HepG2 (cell line): ENCODE data around the gene REEP2. TPM values are rescaled to one million over a fixed set of nuclear protein-coding genes. Genes with fewer than 3 reads are reported as not detected.

Source experiments
- AHR ChIP-seq: IDR thresholded peaks from 2 replicates; pipeline ENCODE4 v1.6.1; 2018; ENCODE audit warnings: missing genetic modification reagents, missing compliant biosample characterization
- CCAR2 ChIP-seq: fragments of 200-400 bp; formaldehyde crosslinking; optimal IDR thresholded peaks from 2 replicates; pipeline ENCODE3; 2018; ENCODE audit warnings: low read depth, mild to moderate bottlenecking, low read length, moderate library complexity
- HIVEP1 ChIP-seq: sonication (generic); formaldehyde crosslinking; IDR thresholded peaks from 2 replicates; pipeline ENCODE4 v1.4.0; 2020; ENCODE audit warnings: mild to moderate bottlenecking, missing genetic modification reagents
- KAT2B ChIP-seq: fragments of 150-350 bp; IDR thresholded peaks from 2 replicates; pipeline ENCODE4 v1.6.1; 2014; ENCODE audit warnings: low read depth, low read length, borderline replicate concordance
- KAT7 ChIP-seq: IDR thresholded peaks from 2 replicates; pipeline ENCODE4 v1.6.1; 2018; ENCODE audit warnings: borderline replicate concordance, missing compliant biosample characterization
- LCORL ChIP-seq, 2 experiments: fragments of 450-650 bp in 1 of 2; sonication (generic) in 1 of 2; formaldehyde crosslinking in 1 of 2; IDR thresholded peaks; 2 replicates each; pipeline versions ENCODE4 v1.5.0 to v1.6.1; 2017 to 2020; ENCODE audit warnings: antibody characterized with exemption in 1 of 2, missing genetic modification reagents in 1 of 2
- MTA1 ChIP-seq: sonication (generic); formaldehyde crosslinking; IDR thresholded peaks from 2 replicates; pipeline ENCODE4 v1.4.0; 2020; ENCODE audit warnings: missing genetic modification reagents, mild to moderate bottlenecking, borderline replicate concordance
- MXD1 ChIP-seq: sonication (generic); formaldehyde crosslinking; IDR thresholded peaks from 2 replicates; pipeline ENCODE4 v1.4.0; 2020; ENCODE audit warnings: mild to moderate bottlenecking, missing genetic modification reagents
- NCOA5 ChIP-seq: sonication (generic); formaldehyde crosslinking; IDR thresholded peaks from 2 replicates; pipeline ENCODE4 v1.4.0; 2020; ENCODE audit warnings: missing genetic modification reagents
- NFRKB ChIP-seq: fragments of 450-650 bp; IDR thresholded peaks from 2 replicates; pipeline ENCODE4 v1.6.1; 2017
- RAD51 ChIP-seq: fragments of 450-650 bp; IDR thresholded peaks from 2 replicates; pipeline ENCODE4 v1.6.1; 2016; ENCODE audit warnings: borderline replicate concordance
- RBM22 ChIP-seq: fragments of 200-400 bp; formaldehyde crosslinking; optimal IDR thresholded peaks from 2 replicates; pipeline ENCODE3; 2017; ENCODE audit warnings: mild to moderate bottlenecking, low read length, moderate library complexity
- REXO4 ChIP-seq: sonication (generic); formaldehyde crosslinking; IDR thresholded peaks from 2 replicates; pipeline ENCODE4 v1.8.0; 2022; ENCODE audit warnings: missing genetic modification reagents, mild to moderate bottlenecking, borderline replicate concordance
- RNF2 ChIP-seq: fragments of 450-650 bp; conservative IDR thresholded peaks from 2 replicates; pipeline ENCODE4 v1.6.1; 2016; ENCODE audit warnings: low read depth
- SETDB1 ChIP-seq: sonication (generic); formaldehyde crosslinking; IDR thresholded peaks from 2 replicates; pipeline ENCODE4 v1.5.1; 2020; ENCODE audit warnings: missing genetic modification reagents, mild to moderate bottlenecking, borderline replicate concordance
- TBP ChIP-seq: sonication (generic); formaldehyde crosslinking; IDR thresholded peaks from 2 replicates; pipeline ENCODE4 v1.5.0; 2020; ENCODE audit warnings: missing genetic modification reagents
- TEAD2 ChIP-seq: sonication (generic); formaldehyde crosslinking; IDR thresholded peaks from 2 replicates; pipeline ENCODE4 v1.9.0; 2021; ENCODE audit warnings: missing genetic modification reagents
- TEAD3 ChIP-seq: optimal IDR thresholded peaks from 2 replicates; pipeline ENCODE3; 2016; ENCODE audit warnings: borderline replicate concordance
- TSC22D2 ChIP-seq: sonication (generic); formaldehyde crosslinking; IDR thresholded peaks from 2 replicates; pipeline ENCODE4 v1.5.1; 2020; ENCODE audit warnings: missing genetic modification reagents, mild to moderate bottlenecking, borderline replicate concordance
- ZBTB46 ChIP-seq: sonication (generic); formaldehyde crosslinking; IDR thresholded peaks from 2 replicates; pipeline ENCODE4 v1.4.0; 2020; ENCODE audit warnings: mild to moderate bottlenecking, missing genetic modification reagents, borderline replicate concordance
- ZC3H4 ChIP-seq: sonication (generic); formaldehyde crosslinking; IDR thresholded peaks from 2 replicates; pipeline ENCODE4 v1.4.0; 2020; ENCODE audit warnings: missing genetic modification reagents, borderline replicate concordance
- ZNF124 ChIP-seq: sonication (generic); formaldehyde crosslinking; IDR thresholded peaks from 2 replicates; pipeline ENCODE4 v1.4.0; 2020; ENCODE audit warnings: missing genetic modification reagents
- ZNF20 ChIP-seq: sonication (generic); formaldehyde crosslinking; IDR thresholded peaks from 2 replicates; pipeline ENCODE4 v1.4.0; 2020; ENCODE audit warnings: mild to moderate bottlenecking, moderate library complexity, missing genetic modification reagents
- ZNF292 ChIP-seq: sonication (generic); formaldehyde crosslinking; IDR thresholded peaks from 2 replicates; pipeline ENCODE4 v1.8.1; 2022; ENCODE audit warnings: mild to moderate bottlenecking, low read depth, missing genetic modification reagents, borderline replicate concordance
- ZNF362 ChIP-seq: sonication (generic); formaldehyde crosslinking; IDR thresholded peaks from 2 replicates; pipeline ENCODE4 v1.4.0; 2020; ENCODE audit warnings: missing genetic modification reagents, mild to moderate bottlenecking, borderline replicate concordance
- ZNF451 ChIP-seq: sonication (generic); formaldehyde crosslinking; IDR thresholded peaks from 2 replicates; pipeline ENCODE4 v1.5.0; 2020; ENCODE audit warnings: mild to moderate bottlenecking, missing genetic modification reagents
- ZNF547 ChIP-seq: sonication (generic); formaldehyde crosslinking; IDR thresholded peaks from 2 replicates; pipeline ENCODE4 v1.5.1; 2020; ENCODE audit warnings: mild to moderate bottlenecking, missing genetic modification reagents
- ZNF567 ChIP-seq: sonication (generic); formaldehyde crosslinking; IDR thresholded peaks from 2 replicates; pipeline ENCODE4 v1.8.1; 2023; ENCODE audit warnings: mild to moderate bottlenecking, missing genetic modification reagents, borderline replicate concordance
- ZNF703 ChIP-seq: sonication (generic); formaldehyde crosslinking; IDR thresholded peaks from 2 replicates; pipeline ENCODE4 v1.5.1; 2020; ENCODE audit warnings: missing genetic modification reagents, mild to moderate bottlenecking, moderate library complexity, borderline replicate concordance
- polyA plus RNA-seq, 8 experiments: library from polyadenylated mRNA; depleted of rRNA in 3 of 8; stranded (reverse) in 7 of 8; unstranded in 1 of 8; fragments of >200 nt; fragmentation: Illumina TruSeq in 4 of 8; extraction: Trizol in 4 of 8; gene quantifications; 2 replicates each; pipeline versions ENCODE4 v1.2.1 to v1.2.3, GENCODE V29; 2011 to 2016; ENCODE audit warnings: low read depth in 4 of 8, missing spikeins in 1 of 8, mixed read lengths in 1 of 8; ENCODE audit not compliant: insufficient read depth in 1 of 8
- total RNA-seq, 5 experiments: library from RNA; depleted of rRNA; stranded (reverse); fragments of >200 nt; fragmentation: Illumina TruSeq; extraction: Trizol; gene quantifications; 2 replicates each; pipeline ENCODE4 v1.2.3, GENCODE V29; 2016; ENCODE audit warnings: low read depth in 1 of 5

REEP2 gene
- total and polyA plus RNA-seq, 2 of the 13 experiments (the other 11 are each of a cell fraction or from before 2014, with no cell fraction given): 5.3 to 7.8 TPM

GRCh38 chr5:138491669-138492559, 53.1 kb downstream of the REEP2 start (continued):
- no peak for TF ChIP-seq ZBTB46 (CRISPR knock-in tag)
- TF ChIP-seq RBM22: no peak
- 0 out of 2 replicates have a peak, but pooled peaks have one; percentile 31 for TF ChIP-seq ZNF451 (CRISPR knock-in tag)
- TF ChIP-seq ZNF567 (CRISPR knock-in tag): no peak
- no peak for TF ChIP-seq SETDB1
- TF ChIP-seq NFRKB: no peak
- TF ChIP-seq ZNF703 (CRISPR knock-in tag): 0 out of 2 replicates have a peak, but pooled peaks have one; percentile 40
- 0 out of 2 replicates have a peak, but pooled peaks have one; percentile 34 for TF ChIP-seq RNF2
- no peak for TF ChIP-seq TEAD2 (CRISPR knock-in tag)
- no peak for TF ChIP-seq LCORL (IDR thresholded peaks at IDR 0.05)
- TF ChIP-seq LCORL (CRISPR knock-in tag; IDR thresholded peaks at IDR 0.05): no peak
- peak; percentile 7; the same call in 1 of the 2 replicates for TF ChIP-seq HIVEP1 (CRISPR knock-in tag)
- TF ChIP-seq ZNF124 (CRISPR knock-in tag): no peak
- 0 out of 2 replicates have a peak, but pooled peaks have one; percentile 22 for TF ChIP-seq ZNF362 (CRISPR knock-in tag)
- TF ChIP-seq RAD51: no peak
- TF ChIP-seq MXD1 (CRISPR knock-in tag): peak; percentile 35; the same call in 1 of the 2 replicates
- TF ChIP-seq MTA1 (CRISPR knock-in tag): no peak
- no peak for TF ChIP-seq ZNF20
- no peak for TF ChIP-seq ZC3H4 (CRISPR knock-in tag)
- peak; percentile 12 for TF ChIP-seq ZNF547 (CRISPR knock-in tag)
- no peak for TF ChIP-seq CCAR2
- no peak for TF ChIP-seq KAT2B
- no peak for TF ChIP-seq REXO4 (CRISPR knock-in tag)
- TF ChIP-seq TBP: no peak
- no peak for TF ChIP-seq TSC22D2
- TF ChIP-seq AHR (CRISPR knock-in tag): no peak
- no peak for TF ChIP-seq ZNF292
- no peak for TF ChIP-seq NCOA5 (CRISPR knock-in tag)
- no peak for TF ChIP-seq KAT7 (CRISPR knock-in tag)
- no peak for TF ChIP-seq TEAD3 (CRISPR knock-in tag)
